HS-5 (cell line): ENCODE data around the gene ZNF579.
A peak's percentile ranks its signal among the peaks of the same experiment; 100 is the strongest.

Experiments used
- DNase-seq: peaks from one replicate; pipeline ENCODE4 v3.0.0-alpha.2; 2012; ENCODE audit warnings: low read depth

The ZNF579 gene

DNA sequence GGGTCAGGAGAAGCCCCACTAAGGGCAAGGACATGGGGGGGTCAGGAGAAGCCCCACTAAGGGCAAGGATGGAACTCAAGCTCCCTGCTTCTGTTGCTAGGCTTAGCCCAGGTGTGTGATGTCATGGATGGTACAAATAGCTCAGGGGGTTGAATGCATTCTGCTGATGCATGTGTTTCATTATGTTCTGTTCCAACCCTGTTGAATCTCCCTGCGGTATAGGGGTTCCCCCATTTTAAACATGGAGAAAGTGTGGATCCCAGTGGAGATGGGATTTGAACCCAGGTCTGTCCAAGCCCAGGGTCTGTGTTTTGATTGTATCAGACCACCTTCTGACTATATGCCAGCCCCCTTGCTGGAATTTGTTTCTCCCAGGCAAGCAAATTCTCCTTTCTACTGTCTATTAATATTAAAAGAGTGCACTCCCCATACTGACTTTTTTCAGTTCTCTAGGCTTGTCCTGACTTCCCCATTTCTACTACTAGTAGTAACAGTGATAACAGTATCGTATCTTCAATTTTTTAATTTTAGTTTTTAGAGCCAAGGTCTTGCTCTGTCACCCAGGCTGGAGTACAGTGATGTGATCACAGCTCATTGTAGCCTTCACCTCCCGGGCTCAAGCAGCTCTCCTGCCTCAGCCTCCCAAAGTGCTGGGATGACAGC, 31.5 kb upstream of the ZNF579 start:
- no peak for DNase-seq

DNA sequence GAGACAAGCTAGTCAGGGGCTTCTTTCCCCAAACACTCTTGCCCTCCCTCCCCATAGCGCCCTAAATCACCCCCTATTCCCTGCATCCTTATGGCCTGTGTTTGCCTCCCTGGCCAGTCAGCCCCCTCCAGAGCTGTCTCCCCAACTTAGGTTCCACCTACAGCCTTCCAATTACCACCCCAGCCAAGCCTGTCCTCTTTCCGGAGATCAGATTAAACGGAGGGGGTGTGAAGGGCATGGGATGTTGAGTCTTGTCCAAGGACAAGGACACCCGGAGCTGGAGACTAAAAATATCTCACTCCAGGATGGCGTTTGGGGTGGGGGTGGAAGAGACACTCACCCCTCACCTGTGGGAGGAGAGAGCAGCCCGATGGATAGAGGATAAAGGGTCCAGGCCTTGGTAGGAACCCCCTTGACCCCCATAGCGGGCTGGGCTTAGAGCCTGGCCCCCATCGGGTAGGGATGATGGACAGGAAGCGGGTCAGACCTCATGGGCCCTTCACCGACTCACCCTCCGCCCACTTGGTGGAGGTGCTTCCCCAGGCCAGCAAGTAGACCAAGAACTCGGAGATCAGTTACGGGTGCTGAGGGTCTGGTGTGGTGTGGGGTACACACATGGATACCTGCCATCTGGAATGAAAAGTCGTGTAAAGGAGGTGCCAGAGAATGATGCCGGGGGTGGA, 30.8 kb upstream of the ZNF579 start:
- no peak for DNase-seq

DNA sequence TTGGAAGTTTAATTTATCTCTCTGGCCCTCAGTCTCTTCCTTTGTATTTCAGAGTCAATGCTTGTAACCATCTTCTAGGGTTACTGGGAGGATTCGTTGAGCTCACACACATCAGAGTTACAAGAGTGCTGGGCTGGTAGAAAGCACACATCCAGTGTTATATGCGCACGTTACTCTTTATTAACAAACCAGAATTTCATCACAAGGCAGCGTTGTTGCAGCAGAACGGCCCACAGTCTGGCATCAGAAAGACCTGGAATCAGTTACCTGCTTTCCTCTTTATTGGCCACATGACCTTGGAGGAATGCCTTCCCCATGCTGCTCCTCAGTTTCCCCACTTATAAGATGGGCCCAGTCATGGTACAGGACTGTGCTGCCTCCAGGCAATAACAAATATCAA, 28.7 kb upstream of the ZNF579 start:
- no peak for DNase-seq

DNA sequence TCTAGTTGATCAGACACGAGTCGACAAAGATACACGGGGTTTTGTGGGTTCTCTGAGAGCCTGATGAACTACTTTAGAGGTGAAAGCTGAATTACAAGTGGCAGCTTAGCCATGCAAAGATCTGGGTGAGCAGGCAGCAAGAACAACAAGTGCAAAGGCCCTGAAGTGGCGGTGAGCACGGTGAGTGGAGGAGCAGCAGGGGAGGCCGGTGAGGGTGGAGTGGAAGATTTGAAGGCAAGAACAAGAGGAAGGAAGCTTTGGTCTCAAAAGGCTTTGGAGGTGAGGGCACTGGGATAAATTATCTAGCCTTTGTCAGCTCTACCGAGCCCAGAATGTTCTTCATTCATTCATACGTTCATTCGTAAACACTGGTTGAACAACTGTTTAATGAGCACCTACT, 26.2 kb upstream of the ZNF579 start:
- DNase-seq = no peak

DNA sequence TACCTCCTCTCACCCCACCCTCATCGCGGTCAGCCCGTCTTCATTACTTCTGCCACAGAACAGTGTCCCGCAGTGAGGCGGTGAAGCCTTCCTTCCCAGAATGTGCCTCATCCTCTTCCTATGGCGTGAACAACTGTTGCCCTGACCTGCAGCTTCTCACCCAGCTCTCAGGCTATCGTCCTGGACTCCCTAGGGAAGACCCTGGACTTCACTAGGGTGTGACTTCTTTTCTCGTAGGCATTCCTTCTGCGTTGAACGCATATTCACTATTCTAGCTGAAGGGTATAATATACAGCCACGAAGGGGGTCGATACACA, 25.8 kb upstream of the ZNF579 start:
- DNase-seq = no peak

DNA sequence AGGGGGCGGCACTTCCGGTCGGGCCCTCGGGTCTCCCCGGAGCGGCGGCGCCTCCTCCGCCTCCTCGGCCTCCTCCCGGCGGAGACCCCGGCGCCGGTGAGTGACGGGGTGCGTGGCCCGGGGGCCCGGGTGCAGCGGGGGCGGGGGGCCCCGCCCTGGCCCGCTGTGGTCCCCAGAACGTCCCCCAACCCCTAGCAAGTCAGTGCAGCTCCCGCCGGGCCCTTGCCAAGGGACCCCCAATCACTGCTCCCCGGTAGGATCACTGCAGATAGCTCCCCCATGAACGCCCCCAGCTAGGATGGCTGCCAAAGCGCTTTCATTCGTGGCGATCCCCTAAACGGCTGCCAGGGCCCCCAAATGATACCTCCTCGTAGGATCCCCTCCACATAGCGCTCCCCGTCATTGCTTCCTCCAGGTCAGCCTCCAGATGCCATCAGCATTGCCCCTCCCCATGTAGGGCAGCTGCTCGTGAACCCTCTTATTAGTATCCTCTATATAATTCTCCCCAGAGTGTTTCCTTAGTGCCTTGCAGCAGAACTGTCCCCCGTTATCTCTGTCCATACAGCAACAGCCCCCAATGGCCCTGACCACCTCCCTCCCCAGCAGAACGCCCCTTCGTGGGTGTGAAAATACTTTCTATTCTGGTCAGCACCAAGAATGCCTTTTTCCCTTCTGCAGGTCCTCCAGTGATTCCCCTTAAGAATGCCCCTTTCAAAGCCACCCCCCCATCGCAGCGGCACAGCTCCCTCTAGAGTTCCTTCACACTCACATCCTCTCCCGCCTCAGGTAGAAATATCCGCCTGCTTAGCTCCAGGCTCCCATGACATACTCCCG, 25.2 kb upstream of the ZNF579 start, which contains the start of gene ZNF865:
ZNF865 (plus strand) TSS at position 11 of the 834 bp plus-strand sequence. CDS start 7,972 bp downstream, outside the sequence.
- peak; percentile 61 for DNase-seq

DNA sequence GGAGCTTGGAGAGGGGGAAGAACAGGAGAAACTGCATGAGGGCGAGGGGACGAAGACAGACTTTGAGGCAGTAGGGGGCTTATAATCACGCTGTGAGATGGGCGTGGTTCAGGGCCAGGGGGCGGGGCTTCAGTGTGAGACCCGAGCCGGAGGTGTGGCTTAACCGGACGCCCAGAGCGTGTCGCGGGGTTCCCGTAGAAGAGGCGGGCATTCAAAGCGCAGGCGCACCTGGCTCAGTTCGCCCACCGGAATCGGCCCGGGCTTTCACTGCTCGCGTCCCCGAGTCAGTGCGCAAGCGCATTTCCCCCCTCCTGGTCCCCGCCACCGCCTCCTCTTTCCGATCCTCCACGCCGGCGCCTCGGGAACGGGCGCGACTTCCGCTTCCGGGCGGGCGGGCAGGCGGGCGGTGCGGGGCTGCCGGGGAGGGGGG, 24.6 kb upstream of the ZNF579 start:
- peak; percentile 90 for DNase-seq

DNA sequence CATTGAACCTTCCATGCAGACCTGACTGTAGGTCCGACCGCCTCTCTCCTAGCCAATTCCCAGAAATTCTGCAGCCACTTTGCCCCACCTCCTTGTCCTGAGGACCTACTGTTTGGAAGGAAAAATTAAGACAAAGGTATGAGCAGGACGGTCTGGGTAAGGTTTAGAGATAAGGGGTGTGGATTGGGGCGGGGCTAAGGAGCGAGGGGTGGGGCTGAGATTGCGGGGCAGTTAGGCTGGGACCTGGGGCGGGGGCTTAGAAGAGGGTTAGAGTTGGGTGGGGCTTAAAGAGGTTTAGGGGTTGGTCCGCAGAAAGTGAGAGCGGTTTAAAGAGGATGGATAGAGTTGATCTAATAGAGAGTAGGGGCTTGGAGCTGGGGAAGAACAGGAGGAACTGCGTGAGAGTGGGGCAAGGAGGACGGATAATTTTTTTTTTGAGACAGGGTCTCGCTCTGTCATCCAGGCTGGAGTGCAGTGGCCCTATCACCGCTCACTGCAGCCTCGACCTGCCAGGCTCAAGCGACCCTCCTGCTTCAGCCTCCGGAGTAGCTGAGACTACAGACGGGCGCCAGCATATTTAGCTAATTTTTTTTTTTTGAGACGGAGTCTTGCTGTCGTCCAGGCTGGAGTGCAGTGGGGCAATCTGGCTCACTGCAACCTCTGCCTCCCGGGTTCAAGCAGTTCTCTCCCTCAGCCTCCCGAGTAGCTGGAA, 23.1 kb upstream of the ZNF579 start:
- DNase-seq = no peak

DNA sequence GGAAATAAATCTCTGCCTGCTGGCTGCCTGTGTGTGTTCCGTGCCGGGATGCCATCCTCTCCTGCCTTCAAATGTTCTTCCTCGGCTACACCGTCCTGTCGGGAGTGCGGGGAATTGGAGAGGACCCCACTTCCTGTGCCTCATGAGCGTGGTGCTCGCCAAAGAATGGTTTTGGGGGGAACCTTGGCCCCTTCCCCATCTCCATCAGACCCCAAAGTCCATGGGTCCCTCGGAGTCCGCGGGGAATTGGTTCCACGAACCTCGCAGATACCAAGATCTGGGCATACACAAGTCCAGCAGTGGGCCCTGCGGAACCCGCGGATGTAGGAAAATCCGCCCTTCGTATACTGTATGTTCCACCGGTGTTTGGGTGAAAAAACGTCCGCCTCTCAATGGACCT, 22.5 kb upstream of the ZNF579 start:
- DNase-seq = no peak

DNA sequence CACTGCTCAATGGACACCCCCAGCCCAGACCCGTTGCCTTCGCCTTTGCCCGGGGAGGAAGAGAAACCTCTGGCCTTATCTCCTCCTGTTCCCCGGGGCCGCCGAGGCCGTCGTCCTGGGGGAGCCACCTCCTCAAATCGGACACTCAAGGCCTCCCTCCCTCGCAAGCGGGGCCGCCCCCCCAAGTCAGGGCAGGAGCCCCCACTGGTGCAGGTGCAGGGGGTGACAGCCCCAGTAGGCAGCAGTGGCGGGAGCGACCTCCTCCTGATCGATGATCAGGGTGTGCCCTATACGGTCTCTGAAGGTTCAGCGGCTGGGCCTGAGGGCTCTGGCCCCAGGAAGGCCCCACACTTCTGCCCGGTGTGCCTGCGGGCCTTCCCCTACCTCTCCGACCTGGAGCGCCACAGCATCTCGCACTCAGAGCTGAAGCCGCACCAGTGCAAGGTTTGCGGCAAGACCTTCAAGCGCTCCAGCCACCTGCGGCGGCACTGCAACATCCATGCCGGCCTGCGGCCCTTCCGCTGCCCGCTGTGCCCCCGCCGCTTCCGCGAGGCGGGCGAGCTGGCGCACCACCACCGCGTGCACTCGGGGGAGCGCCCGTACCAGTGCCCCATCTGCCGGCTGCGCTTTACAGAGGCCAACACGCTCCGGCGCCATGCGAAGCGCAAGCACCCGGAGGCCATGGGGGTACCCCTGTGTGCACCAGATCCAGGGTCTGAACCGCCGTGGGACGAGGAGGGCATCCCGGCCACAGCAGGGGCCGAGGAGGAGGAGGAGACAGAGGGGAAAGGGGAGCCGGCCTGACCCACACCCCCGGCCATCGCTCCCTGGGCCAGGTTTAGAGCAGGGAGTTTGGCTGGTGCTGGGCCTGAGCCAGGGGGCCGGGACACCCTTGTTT, 21.7 kb upstream of the ZNF579 start:
- no peak for DNase-seq

DNA sequence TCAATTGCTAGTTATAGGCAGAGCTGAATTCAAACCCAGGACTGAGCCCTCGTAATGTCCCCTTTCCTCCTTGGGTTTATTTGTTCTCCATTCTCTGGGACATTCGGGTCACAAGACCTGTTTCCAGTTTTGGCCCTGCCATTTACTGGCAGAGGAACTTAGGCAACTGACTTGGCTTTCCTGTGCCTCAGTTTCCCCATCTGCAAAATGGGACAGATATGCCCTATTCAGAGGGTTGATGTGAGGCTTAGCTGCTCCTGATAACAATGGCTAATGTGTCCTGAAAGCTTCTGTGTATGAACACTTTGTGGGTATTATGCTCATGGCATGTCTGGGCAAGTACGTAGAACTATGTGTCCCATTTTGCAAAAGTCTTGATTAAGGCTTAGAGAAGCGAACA, 20.4 kb upstream of the ZNF579 start:
- no peak for DNase-seq

DNA sequence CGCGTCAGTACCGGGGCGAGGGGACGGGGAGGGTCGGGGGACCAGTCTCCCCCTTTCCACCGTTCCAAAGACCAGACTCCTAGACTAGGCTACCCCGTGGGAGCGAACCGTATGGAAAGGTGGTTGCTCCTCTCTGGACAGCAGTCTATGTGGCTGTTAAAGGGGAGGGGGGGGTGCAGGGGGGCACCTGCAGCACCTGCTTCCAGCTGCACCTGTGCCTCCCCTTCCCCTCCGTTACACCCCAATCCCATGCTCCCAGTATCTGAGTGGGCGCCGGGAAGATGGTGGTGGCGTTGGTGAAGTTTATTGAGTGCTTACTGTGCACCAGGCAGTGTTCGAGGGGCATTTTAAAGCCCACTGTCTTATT, 20.0 kb upstream of the ZNF579 start:
- no peak for DNase-seq

DNA sequence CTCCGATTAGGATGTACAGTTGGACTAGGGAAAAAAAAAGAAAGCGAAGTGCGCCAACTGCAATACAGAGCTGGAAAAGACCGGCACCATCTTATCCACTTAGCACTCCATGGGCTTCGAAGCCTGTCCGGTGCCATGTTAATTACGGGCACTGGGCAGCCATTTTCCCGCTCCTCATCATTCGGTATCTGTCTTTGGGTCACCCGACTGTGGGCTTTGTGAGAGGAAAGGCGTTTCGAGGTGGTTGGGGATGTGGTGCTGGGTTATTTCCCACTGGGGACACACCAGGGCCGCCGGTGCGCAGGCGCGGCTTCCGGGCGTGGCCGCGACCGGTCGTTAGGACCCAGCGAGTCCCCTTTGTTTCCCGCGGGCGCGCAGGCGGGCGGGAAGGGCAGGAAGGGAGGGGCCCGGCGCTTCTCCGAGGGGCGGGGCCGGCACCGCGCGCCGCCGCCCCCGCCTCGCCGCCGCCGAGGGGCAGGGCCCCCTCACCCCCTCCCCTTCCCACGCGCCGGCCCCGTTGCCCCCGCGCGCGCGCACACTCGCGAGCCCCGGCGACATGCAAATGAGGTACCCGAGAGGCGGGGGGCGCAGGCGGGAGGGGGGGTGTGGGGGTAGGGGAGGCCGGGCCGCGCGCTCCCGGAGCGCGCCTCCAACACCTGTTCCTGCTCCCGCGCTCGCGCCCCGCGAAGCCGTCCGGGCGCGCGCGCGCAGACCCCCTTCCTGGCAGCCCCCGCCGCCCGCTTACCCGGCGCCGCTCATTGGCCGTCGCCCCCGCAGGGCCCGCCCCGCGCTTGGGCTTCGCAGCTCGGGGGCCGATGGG, 19.4 kb upstream of the ZNF579 start, which contains the start of gene ZNF524:
ZNF524 (plus strand) TSS at position 447 of the 820 bp plus-strand sequence. CDS start 1,825 bp downstream, outside the sequence.
- DNase-seq = peak; percentile 87

DNA sequence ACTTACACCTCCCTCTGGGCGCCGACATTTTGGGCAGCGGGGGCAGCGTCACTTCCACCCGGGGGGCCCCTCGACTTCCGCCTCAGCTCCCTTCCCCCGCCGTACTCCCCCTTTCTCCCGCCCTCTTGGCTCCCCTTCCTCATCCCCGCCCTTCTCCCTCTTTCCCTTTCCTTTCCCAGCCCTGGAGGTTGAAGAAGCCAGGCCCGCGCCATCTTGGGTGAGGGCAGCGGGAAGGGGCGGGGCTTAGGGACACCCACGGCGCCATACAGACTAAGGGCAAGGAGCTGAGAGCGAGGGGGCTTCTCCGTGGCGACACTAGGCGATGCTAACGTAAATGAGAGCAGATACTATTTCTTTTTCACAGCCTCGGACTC, 18.8 kb upstream of the ZNF579 start, which contains the start of gene FIZ1:
FIZ1 (minus strand) TSS at position 50 of the 374 bp plus-strand sequence. CDS start 1,652 bp downstream, outside the sequence.
- DNase-seq = peak; percentile 96

DNA sequence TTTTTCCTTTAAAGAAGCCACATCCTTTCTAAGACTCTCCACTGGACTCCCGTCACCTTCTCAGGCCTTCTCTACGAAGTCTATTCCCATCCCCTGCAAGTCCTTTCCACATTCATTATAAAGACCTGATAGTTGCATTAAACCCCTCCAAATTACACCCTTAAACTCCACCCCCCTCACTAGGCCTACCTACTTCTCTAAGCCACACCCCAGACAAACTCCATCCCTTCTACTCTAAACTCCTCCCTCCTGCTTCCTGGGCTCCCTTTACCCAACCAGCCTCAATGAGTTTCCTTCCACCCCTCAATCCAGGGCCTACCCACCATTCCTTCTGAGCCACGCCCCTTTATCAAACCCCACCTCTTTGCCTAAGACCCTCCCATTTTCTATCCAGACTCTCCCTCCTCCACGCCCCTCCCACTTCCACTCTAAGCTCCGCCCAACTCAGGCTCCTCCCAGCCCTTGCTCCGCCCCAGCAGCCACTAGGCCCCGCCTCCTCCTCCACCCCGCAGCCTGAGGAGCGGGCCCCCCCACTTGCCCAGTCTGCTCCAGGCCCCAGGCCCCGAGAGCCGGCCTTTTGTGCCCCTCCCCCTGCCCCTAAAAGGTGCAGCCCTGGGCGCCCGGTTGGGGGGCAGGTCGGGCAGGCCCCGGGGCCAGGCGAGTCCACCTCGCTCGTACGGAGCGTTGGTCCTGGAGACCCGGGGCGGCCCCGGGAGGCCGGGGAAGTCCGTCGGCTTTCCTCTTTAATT, 18.2 kb upstream of the ZNF579 start:
- DNase-seq = peak; percentile 82

DNA sequence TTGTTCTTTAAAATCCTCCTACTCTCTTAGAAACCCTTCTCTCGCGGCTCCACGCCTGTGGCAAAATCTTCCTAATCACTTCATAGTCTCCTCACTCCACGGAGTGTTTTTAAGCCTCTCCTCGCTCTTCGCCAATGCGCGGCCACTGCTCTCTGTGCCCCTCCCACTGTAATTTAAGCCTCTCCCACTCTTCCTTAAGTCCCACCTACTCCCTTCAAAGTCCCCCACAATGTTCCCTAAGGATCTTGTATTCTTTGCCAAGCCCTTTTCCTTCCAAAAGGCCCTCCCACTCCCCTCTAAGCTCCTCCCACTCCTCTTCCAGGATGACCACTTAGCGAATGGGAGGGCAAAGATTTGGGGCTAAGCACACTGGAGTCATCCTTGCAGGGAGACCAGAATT, 17.4 kb upstream of the ZNF579 start:
- DNase-seq = no peak

DNA sequence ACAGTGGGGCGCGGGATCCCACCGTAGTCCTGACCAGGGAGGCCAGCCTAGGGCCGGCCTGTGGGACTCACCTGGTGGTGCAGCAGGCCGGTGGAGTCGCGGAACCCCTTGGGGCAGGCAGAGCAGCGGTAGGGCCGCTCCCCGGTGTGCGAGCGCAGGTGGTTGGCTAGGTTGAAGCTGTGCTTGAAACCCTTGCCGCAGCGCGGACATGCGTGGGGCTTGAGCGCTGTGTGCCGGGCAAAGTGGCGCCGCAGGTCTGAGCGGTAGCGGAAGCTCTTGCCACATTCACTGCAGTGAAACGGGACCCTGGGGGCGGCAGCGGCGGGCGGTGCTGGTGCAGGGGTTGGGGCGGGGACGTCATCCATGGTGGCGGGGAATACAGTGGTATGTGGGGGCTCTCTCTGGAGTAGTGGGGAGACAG, 16.9 kb upstream of the ZNF579 start:
- DNase-seq = no peak

DNA sequence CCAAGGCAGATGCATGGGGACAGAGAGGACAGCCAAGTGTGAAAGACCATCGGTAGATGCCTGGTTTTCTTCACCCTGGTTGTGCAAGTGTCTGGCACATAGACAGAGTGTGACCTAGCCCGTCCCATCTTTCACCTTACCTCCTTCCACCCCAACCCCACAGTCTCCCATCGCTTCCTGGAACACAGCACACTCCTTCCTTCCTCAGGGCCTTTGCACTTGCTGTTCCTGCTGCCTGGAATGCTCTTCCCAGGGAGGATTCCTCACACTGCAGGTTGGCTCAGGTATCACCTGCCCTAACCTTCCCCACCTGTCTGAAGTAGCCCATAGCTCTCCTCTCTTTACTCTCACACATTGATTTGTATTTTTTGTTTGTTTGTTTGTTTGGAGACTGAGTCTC, 15.7 kb upstream of the ZNF579 start:
- DNase-seq = no peak

DNA sequence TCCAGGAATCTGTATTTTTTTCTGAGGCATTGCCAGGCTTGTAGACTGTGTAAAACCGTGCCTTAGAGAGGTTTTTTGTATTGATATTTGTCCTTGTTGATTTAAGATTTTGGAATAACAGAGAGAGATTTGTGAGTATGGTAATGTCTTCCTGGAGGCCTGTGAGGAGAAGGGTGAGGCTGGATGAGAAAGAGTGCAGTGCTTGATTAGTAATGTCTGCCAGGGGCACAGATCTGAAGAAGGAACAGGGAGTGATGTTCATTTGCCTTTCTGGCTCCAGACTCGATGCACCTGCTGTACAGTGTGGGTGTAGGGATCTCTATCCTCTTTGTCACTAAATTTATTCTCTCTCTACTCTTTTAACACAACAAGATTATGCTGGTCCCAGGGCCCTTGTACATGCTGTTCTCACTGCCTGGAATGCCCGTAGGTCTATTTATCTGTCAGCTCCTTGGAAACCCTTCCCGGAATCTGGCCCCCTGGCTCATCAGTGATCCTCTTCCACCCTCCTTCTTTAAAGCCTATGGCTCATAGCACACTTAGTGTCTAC, 14.4 kb upstream of the ZNF579 start:
- no peak for DNase-seq
